Measurements from ENCODE around the gene C10orf90. TPM values are rescaled to one million over a fixed set of nuclear protein-coding genes. Genes with fewer than 3 reads are reported as not detected.

The C10orf90 gene
- total RNA-seq, 1 experiment from 2014 or later, result not detected

- no peak overlapping the region for H2AFZ ChIP-seq (ENCODE audit: low read length)
- no peak overlapping the region for H2BK12ac ChIP-seq (ENCODE audit: insufficient read length, low read depth, low read length)
- no peak overlapping the region for H2BK120ac ChIP-seq (ENCODE audit: low read depth, low read length, poor library complexity, severe bottlenecking)
- Mint-ChIP-seq H3K9me3 (peaks cover 0 to 2% of the 10 kb centered on the region in 2 experiments; a peak in 1 of 5 replicates), H3K36me3 (ENCODE audit: insufficient read depth in 1 of 3, low read depth in 3 of 3) (peaks cover 0 to 2% (median 0%) of the 10 kb centered on the region in 3 experiments; a peak in 1 of 7 replicates), H3K4me3 (no peak overlapping the region), H3K27ac (no peak overlapping the region), H3K4me1 (peaks cover under 1 to 3% of the 10 kb centered on the region in 2 experiments; a peak in 3 of 4 replicates), H3K27me3 (ENCODE audit: low read depth) (peaks cover 6% of the 10 kb centered on the region)
- no peaks in the 10 kb centered on the region for H3K27me3 ChIP-seq (ENCODE audit: insufficient read depth, low read length)
- H3K18ac ChIP-seq (ENCODE audit: insufficient read length, low read depth, low read length), result no peak overlapping the region
- H3K4me2 ChIP-seq (ENCODE audit: insufficient read depth, insufficient read length, low read length), result no peak overlapping the region
- DNase-seq, result no peak
- H2AK5ac ChIP-seq (ENCODE audit: insufficient read length, low read length), result no peak overlapping the region
- H3K79me2 ChIP-seq (ENCODE audit: insufficient read depth, low read length), result no peaks in the 10 kb centered on the region
- no peaks in the 10 kb centered on the region for H3K4me1 ChIP-seq (ENCODE audit: insufficient read depth, low read length)
- no peak overlapping the region for H3K56ac ChIP-seq (ENCODE audit: insufficient read length, low read depth, low read length)
- no peak overlapping the region for H3K27ac ChIP-seq (ENCODE audit: insufficient read length, low read depth, low read length)
- H3T11ph ChIP-seq (ENCODE audit: low read length), result no peak overlapping the region
- H2BK20ac ChIP-seq (ENCODE audit: low read depth, low read length, poor library complexity, severe bottlenecking), result no peak overlapping the region
- no peak overlapping the region for H3K23ac ChIP-seq (ENCODE audit: insufficient read length, low read depth, low read length)
- no peaks in the 10 kb centered on the region for H3K79me1 ChIP-seq (ENCODE audit: insufficient read depth, low read depth, low read length, poor library complexity, severe bottlenecking)
- no peak overlapping the region for H2BK15ac ChIP-seq (ENCODE audit: low read depth, low read length)
- H2BK5ac ChIP-seq (ENCODE audit: insufficient read length, low read length), result no peak overlapping the region
- no peak overlapping the region for H4K8ac ChIP-seq (replicated peaks; ENCODE audit: insufficient read length, low read depth, low read length)
- no peak overlapping the region for H4K5ac ChIP-seq (ENCODE audit: insufficient read length, low read depth, low read length)
- H4K20me1 ChIP-seq (ENCODE audit: control insufficient read depth, insufficient read depth, insufficient read length), result no peaks in the 10 kb centered on the region
- H3K4ac ChIP-seq (ENCODE audit: low read depth, low read length), result no peak overlapping the region
- WGBS (ENCODE audit: extremely low coverage, insufficient read length, low lambda C conversion rate), result no CpG with 5 or more reads among the region's 1 CpG
- H3K9ac ChIP-seq (ENCODE audit: extremely low read depth, insufficient read length, low read length), result no peak overlapping the region
- no peak overlapping the region for H4K91ac ChIP-seq (ENCODE audit: insufficient read length, low read depth, low read length)
- no peaks in the 10 kb centered on the region for H3K9me3 ChIP-seq (ENCODE audit: control insufficient read depth, low read depth, low read length)
- TF ChIP-seq CTCF (conservative IDR thresholded peaks at IDR 0.05), result no peak
- no peaks in the 10 kb centered on the region for H3K23me2 ChIP-seq (ENCODE audit: insufficient read length, low read depth, low read length, poor library complexity, severe bottlenecking)
- H3K14ac ChIP-seq (ENCODE audit: insufficient read depth, low read length), result no peak overlapping the region
These were observed 204.7 kb downstream of the C10orf90 start for GRCh38 chr10:126465771-126466170.

All from H9 (cell line).